GM12892 (cell line): ENCODE data around the gene PYDC1.

Source experiments
- DNase-seq: peaks from one replicate; pipeline ENCODE4 v3.0.0; 2011; ENCODE audit not compliant: insufficient read length
- FAIRE-seq: peaks from 2 replicates; lab custom pipeline; 2011; peaks lifted over from hg19 to GRCh38; lab: Jason Lieb, UNC
- POLR2A ChIP-seq: IDR thresholded peaks from 2 replicates; pipeline ENCODE4 v1.6.1; 2011; ENCODE audit warnings: low read depth, low read length, control low read depth
- POLR2AphosphoS5 ChIP-seq: IDR thresholded peaks from 2 replicates; pipeline ENCODE4 v1.6.1; 2011; ENCODE audit warnings: low read depth, low read length, control low read depth
- TAF1 ChIP-seq: IDR thresholded peaks from 2 replicates; pipeline ENCODE4 v1.6.1; 2011; ENCODE audit warnings: low read depth, mild to moderate bottlenecking, control low read depth, low read length, borderline replicate concordance

Gene PYDC1

GRCh38 chr16:31191697-31192428, 25.1 kb downstream of the PYDC1 start:
- TF ChIP-seq TAF1: no peak
- peak; percentile 95 for TF ChIP-seq POLR2AphosphoS5
- TF ChIP-seq POLR2A: peak; percentile 77
- FAIRE-seq (no peak), DNase-seq (no peak)

GRCh38 chr16:31190818-31191444, 26.0 kb downstream of the PYDC1 start:
- FAIRE-seq: no peak
- peak; percentile 47 for TF ChIP-seq POLR2A
- peak; percentile 68 for TF ChIP-seq POLR2AphosphoS5
- no peak for TF ChIP-seq TAF1
- no peak for DNase-seq

GRCh38 chr16:31190061-31190460, 26.9 kb downstream of the PYDC1 start:
- TF ChIP-seq POLR2A (peak; percentile 80), TAF1 (no peak), POLR2AphosphoS5 (peak; percentile 87)
- FAIRE-seq: no peak
- DNase-seq: no peak

- DNase-seq: no peak
- FAIRE-seq: no peak
- TF ChIP-seq POLR2A (no peak), POLR2AphosphoS5 (no peak), TAF1 (no peak)
Observed at GRCh38 chr16:31189412-31189778, 27.5 kb downstream of the PYDC1 start.

- DNase-seq (no peak), FAIRE-seq (no peak)
- no peak; the same call in 1 of the 2 replicates for TF ChIP-seq POLR2A
- peak; percentile 59; the same call in 1 of the 2 replicates for TF ChIP-seq POLR2AphosphoS5
Observed at GRCh38 chr16:31188450-31189411, 28.2 kb downstream of the PYDC1 start.

GRCh38 chr16:31187808-31188189, 29.1 kb downstream of the PYDC1 start:
- TF ChIP-seq POLR2A: peak; percentile 60
- TF ChIP-seq POLR2AphosphoS5: no peak
- TF ChIP-seq TAF1: no peak
- FAIRE-seq (no peak), DNase-seq (no peak)

GRCh38 chr16:31186930-31187807, 29.8 kb downstream of the PYDC1 start:
- no peak for FAIRE-seq
- no peak for DNase-seq
- TF ChIP-seq POLR2AphosphoS5: peak; percentile 85
- peak; percentile 64; the same call in 1 of the 2 replicates for TF ChIP-seq POLR2A
- TF ChIP-seq TAF1: no peak

GRCh38 chr16:31186176-31186575, 30.8 kb downstream of the PYDC1 start:
- FAIRE-seq (no peak), DNase-seq (no peak)
- no peak for TF ChIP-seq TAF1
- 0 out of 2 replicates have a peak, but pooled peaks have one; percentile 7 for TF ChIP-seq POLR2AphosphoS5
- no peak for TF ChIP-seq POLR2A

GRCh38 chr16:31185339-31185738, 31.6 kb downstream of the PYDC1 start:
- TF ChIP-seq TAF1 (no peak), POLR2AphosphoS5 (no peak), POLR2A (no peak)
- FAIRE-seq (no peak), DNase-seq (no peak)

- TF ChIP-seq TAF1: no peak
- TF ChIP-seq POLR2AphosphoS5: no peak
- TF ChIP-seq POLR2A: no peak
- FAIRE-seq: no peak
- DNase-seq: no peak
Observed at GRCh38 chr16:31184888-31185287, 32.0 kb downstream of the PYDC1 start.
